NT2/D1 (cell line): ENCODE results near the gene ADD3.
"Not testable (repeated sequence)": the region's sequence is repeated elsewhere in the genome, so short reads cannot be mapped to it uniquely, and the experiment has no call there.

Source experiments
- DNase-seq: peaks from one replicate; pipeline ENCODE4 v3.0.0-alpha.2; 2011; ENCODE audit warnings: low read depth, low spot score
- H3K27me3 ChIP-seq: 2 replicates; pipeline ENCODE4 v1.6.0; 2011; ENCODE audit warnings: mild to moderate bottlenecking; ENCODE audit not compliant: insufficient read length, insufficient read depth
- H3K36me3 ChIP-seq: 2 replicates; pipeline ENCODE4 v1.6.1; 2011; ENCODE audit warnings: mild to moderate bottlenecking, low read length, mixed read lengths; ENCODE audit not compliant: insufficient read depth, insufficient read length
- H3K4me1 ChIP-seq: 2 replicates; pipeline ENCODE4 v1.5.1; 2011; ENCODE audit not compliant: insufficient read depth, insufficient read length
- H3K4me3 ChIP-seq: 2 replicates; pipeline ENCODE4 v1.5.1; 2011; ENCODE audit warnings: low read depth; ENCODE audit not compliant: insufficient read length
- H3K9ac ChIP-seq: 2 replicates; pipeline ENCODE4 v1.6.0; 2011; ENCODE audit warnings: low read depth; ENCODE audit not compliant: insufficient read length
- H3K9me3 ChIP-seq: 2 replicates; pipeline ENCODE4 v1.5.1; 2011; ENCODE audit warnings: mild to moderate bottlenecking, low read length; ENCODE audit not compliant: insufficient read depth
- SUZ12 ChIP-seq: IDR thresholded peaks from 2 replicates; pipeline ENCODE4 v1.6.1; 2011; ENCODE audit not compliant: insufficient read length, insufficient read depth; ENCODE audit errors: extremely low read depth
- YY1 ChIP-seq: IDR thresholded peaks from 2 replicates; pipeline ENCODE4 v1.6.1; 2011; ENCODE audit not compliant: insufficient read length, insufficient read depth
- ZNF274 ChIP-seq: IDR thresholded peaks from 2 replicates; pipeline ENCODE4 v1.6.1; 2011; ENCODE audit warnings: mild to moderate bottlenecking, low read depth, low read length

The ADD3 gene

GRCh38 chr10:109979215-109979614 is 28.6 kb upstream of the ADD3 start:
- Histone ChIP-seq H3K4me3 (no peak overlapping the region), H3K36me3 (no peaks in the 10 kb centered on the region), H3K27me3 (no peaks in the 10 kb centered on the region), H3K9me3 (0 out of 2 replicates have a peak, but pooled peaks cover 6% of the 10 kb centered on the region), H3K4me1 (no peaks in the 10 kb centered on the region), H3K9ac (no peak overlapping the region)
- TF ChIP-seq YY1 (no peak), SUZ12 (no peak), ZNF274 (no peak)
- DNase-seq: no peak

- Histone ChIP-seq H3K4me3 (no peak overlapping the region), H3K27me3 (no peaks in the 10 kb centered on the region), H3K9ac (no peak overlapping the region), H3K36me3 (no peaks in the 10 kb centered on the region), H3K9me3 (peaks cover 6% of the 10 kb centered on the region; the same call in 1 of the 2 replicates), H3K4me1 (no peaks in the 10 kb centered on the region)
- no peak for DNase-seq
- TF ChIP-seq ZNF274 (no peak), YY1 (no peak), SUZ12 (no peak)
Observed at GRCh38 chr10:109981650-109982049, 26.1 kb upstream of the ADD3 start.

- Histone ChIP-seq H3K9me3 (peaks cover 11% of the 10 kb centered on the region; the same call in 1 of the 2 replicates), H3K9ac (no peak overlapping the region), H3K4me3 (no peak overlapping the region), H3K36me3 (no peaks in the 10 kb centered on the region), H3K4me1 (no peaks in the 10 kb centered on the region), H3K27me3 (no peaks in the 10 kb centered on the region)
- TF ChIP-seq YY1: no peak
- DNase-seq: no peak
Observed at GRCh38 chr10:109982123-109982522, 25.7 kb upstream of the ADD3 start.

GRCh38 chr10:109982812-109983211 is 25.0 kb upstream of the ADD3 start:
- Histone ChIP-seq H3K9me3 (peaks cover 17% of the 10 kb centered on the region; the same call in 1 of the 2 replicates), H3K27me3 (no peaks in the 10 kb centered on the region), H3K4me1 (no peaks in the 10 kb centered on the region), H3K36me3 (no peaks in the 10 kb centered on the region), H3K4me3 (no peak overlapping the region), H3K9ac (no peak overlapping the region)
- DNase-seq: no peak
- no peak for TF ChIP-seq YY1
- TF ChIP-seq SUZ12: no peak
- no peak for TF ChIP-seq ZNF274

- DNase-seq: no peak
- no peaks in the 10 kb centered on the region for H3K27me3 ChIP-seq
- no peak overlapping the region for H3K9ac ChIP-seq
- peaks cover 23% of the 10 kb centered on the region; the same call in 1 of the 2 replicates for H3K9me3 ChIP-seq
- TF ChIP-seq ZNF274 (no peak), SUZ12 (no peak), YY1 (no peak)
- H3K4me1 ChIP-seq: no peaks in the 10 kb centered on the region
- no peaks in the 10 kb centered on the region for H3K36me3 ChIP-seq
- no peak overlapping the region for H3K4me3 ChIP-seq
Observed at GRCh38 chr10:109984013-109984412, 23.8 kb upstream of the ADD3 start.

GRCh38 chr10:109985768-109986167 is 22.0 kb upstream of the ADD3 start:
- H3K4me1 ChIP-seq: not testable (repeated sequence)

GRCh38 chr10:109987452-109988211 is 20.2 kb upstream of the ADD3 start:
- no peak overlapping the region for H3K4me3 ChIP-seq
- peaks cover 23% of the 10 kb centered on the region; the same call in 1 of the 2 replicates for H3K9me3 ChIP-seq
- H3K4me1 ChIP-seq: no peaks in the 10 kb centered on the region
- TF ChIP-seq YY1 (no peak), ZNF274 (0 out of 2 replicates have a peak, but pooled peaks have one; percentile 32)
- H3K9ac ChIP-seq: no peak overlapping the region
- no peaks in the 10 kb centered on the region for H3K36me3 ChIP-seq
- DNase-seq: no peak
- H3K27me3 ChIP-seq: no peaks in the 10 kb centered on the region

More at GRCh38 chr10:109985768-109986167, 22.0 kb upstream of the ADD3 start:
- H3K36me3 ChIP-seq, H3K9ac ChIP-seq, H3K4me3 ChIP-seq, H3K27me3 ChIP-seq, DNase-seq: not testable (repeated sequence)
- peaks cover 23% of the 10 kb centered on the region; the same call in 1 of the 2 replicates for H3K9me3 ChIP-seq

- H3K4me3 ChIP-seq: no peak overlapping the region
- no peaks in the 10 kb centered on the region for H3K4me1 ChIP-seq
- no peaks in the 10 kb centered on the region for H3K36me3 ChIP-seq
- no peak overlapping the region for H3K9ac ChIP-seq
- peaks cover 23% of the 10 kb centered on the region; the same call in 1 of the 2 replicates for H3K9me3 ChIP-seq
- H3K27me3 ChIP-seq: no peaks in the 10 kb centered on the region
- no peak for TF ChIP-seq YY1
- no peak for TF ChIP-seq ZNF274
- no peak for TF ChIP-seq SUZ12
- DNase-seq: no peak
Observed at GRCh38 chr10:109988212-109988596, 19.6 kb upstream of the ADD3 start.
